ENCODE results near the gene CCNYL1. TPM values are rescaled to one million over a fixed set of nuclear protein-coding genes. Genes with fewer than 3 reads are reported as not detected.

The CCNYL1 gene
- total RNA-seq, 1 experiment from 2014 or later = 7.0 TPM

DNA sequence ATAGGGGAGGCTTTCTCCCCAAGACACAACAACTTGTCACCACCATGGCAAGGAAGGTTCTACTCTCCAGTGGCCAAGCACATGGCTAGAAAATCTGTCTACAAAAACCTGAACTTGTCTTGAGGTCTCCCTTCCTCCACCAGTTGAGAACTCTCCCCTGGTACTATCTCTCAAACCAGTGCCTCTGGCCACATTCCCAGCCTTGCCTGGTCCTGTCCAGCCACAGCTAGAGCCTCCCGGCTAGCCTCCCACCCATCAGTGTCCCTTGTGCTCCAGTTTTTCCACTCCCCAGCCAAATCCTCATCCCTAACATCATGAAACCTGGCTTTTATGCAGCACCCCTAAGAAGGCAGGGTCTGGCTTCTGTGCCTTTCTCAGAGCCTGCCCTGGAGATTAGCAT lies 79.5 kb downstream of the CCNYL1 start:
- peaks cover 9% of the 10 kb centered on the region for H3K4me1 ChIP-seq (replicated peaks)
- no peaks in the 10 kb centered on the region for H3K9me3 ChIP-seq (replicated peaks)
- H3K4me3 ChIP-seq = no peak overlapping the region
- H3K27ac ChIP-seq = no peak overlapping the region
- DNase-seq (ENCODE audit: low read depth in 1 of 2, low spot score in 2 of 2) = no peak
- H3K27me3 ChIP-seq (replicated peaks) = no peaks in the 10 kb centered on the region
- no peaks in the 10 kb centered on the region for H3K36me3 ChIP-seq

DNA sequence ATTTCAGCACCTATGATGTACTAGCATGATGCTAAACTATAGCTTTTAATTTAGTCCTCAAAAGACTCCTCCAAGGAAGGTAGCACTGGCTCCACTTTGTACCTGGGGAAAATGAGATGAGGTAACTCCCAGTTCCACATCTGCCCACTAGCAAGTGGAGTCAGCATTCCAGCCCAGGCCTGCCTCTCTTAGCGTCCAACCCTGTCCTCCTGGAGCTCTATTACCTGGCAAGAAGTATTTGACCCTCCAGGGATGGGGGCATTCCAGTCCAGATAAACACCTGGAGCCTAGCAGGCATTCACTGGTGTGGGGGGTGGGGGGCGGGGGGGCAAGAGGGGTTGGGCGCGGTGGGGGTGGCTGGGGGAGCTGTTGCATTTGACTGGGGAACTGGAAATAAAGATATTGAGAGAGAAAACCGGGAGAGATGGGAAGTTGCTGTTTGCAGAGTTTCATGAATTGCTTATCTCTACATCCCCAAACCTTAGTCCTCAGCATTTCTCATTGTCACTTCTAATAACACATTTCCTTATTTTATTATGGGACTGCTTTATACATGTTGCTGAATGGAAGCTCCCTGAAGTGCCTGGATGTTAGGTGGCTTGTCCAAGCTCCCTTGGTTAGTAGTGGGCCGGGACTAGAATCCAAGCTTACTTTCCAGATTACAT lies 80.3 kb downstream of the CCNYL1 start:
- Histone ChIP-seq H3K27ac (no peak overlapping the region), H3K27me3 (replicated peaks) (no peaks in the 10 kb centered on the region), H3K36me3 (no peaks in the 10 kb centered on the region), H3K4me1 (replicated peaks) (peaks cover 9% of the 10 kb centered on the region), H3K4me3 (no peak overlapping the region), H3K9me3 (replicated peaks) (no peaks in the 10 kb centered on the region)
- DNase-seq (ENCODE audit: low read depth in 1 of 2, low spot score in 2 of 2) = no peak

DNA sequence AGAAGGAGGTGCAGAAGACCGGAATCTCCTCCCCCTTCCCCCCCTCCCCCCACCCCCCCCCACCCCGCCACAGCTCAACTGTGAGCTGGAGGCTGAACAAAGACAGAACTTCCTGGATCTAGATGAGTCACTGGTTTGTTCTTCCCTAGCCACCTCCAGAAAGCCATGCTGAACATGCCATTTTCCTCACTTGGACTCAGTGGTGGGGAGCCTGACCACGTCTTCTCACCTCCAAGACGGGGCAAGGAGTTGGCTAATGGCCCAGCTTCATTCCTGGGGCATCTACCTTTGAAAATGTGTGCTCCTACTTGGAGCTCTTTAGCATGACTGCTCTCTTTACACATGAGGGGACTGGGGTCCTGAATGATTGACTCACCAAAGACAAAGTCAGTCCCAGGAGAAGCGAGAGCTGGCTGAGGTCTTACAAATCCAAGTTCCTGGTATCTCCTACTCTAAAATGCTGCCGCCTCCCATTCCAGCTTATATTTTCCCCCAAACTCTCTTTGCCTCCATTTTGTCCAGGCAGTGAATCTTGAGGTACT lies 80.9 kb downstream of the CCNYL1 start:
- peaks cover 9% of the 10 kb centered on the region for H3K4me1 ChIP-seq (replicated peaks)
- H3K27ac ChIP-seq = peak overlapping the region; percentile 54
- peak; percentile 55 for DNase-seq (ENCODE audit: low read depth in 1 of 2, low spot score in 2 of 2)
- no peaks in the 10 kb centered on the region for H3K9me3 ChIP-seq (replicated peaks)
- no peaks in the 10 kb centered on the region for H3K36me3 ChIP-seq
- no peaks in the 10 kb centered on the region for H3K27me3 ChIP-seq (replicated peaks)
- H3K4me3 ChIP-seq = no peak overlapping the region

DNA sequence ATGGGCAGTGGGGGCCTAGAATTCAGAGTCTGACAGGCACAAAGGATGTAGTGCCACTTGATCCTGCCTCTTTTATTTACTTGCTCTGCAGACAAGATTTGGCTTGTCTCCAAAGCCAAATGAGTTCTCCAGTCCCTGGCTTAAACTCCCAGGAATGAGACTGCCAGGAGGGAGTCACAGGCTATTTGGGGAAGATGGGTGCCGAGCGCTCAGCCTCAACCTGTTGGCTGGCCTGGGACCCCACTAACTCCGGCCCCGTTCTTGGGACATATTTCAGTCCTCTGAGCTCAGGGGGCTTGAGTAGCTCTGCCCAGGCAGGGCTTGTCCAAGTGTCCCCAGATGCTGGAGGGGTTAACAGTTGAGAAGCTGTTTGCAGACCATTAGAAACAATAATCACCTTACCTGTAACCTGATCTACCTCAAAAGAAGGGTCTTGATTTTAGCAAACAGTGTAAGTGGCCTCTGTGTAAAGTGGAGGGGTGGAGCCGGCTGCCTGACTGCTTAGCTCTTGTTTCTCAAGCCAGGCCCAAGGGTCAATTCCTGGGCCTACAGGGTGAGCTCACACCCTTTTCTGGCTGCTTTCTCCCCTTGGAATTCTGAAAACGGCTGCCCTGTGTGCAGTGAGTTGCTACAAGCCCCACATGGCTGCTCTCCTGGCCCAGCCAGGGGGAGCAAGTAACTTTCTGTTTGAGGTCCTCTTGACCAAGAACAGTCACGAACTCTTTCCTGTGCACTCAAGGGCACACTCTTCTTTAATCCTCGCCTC lies 85.3 kb downstream of the CCNYL1 start:
- no peaks in the 10 kb centered on the region for H3K9me3 ChIP-seq (replicated peaks)
- H3K27ac ChIP-seq = no peak overlapping the region
- peaks cover 9% of the 10 kb centered on the region for H3K4me1 ChIP-seq (replicated peaks)
- DNase-seq (ENCODE audit: low read depth in 1 of 2, low spot score in 2 of 2) = no peak
- H3K36me3 ChIP-seq = no peaks in the 10 kb centered on the region
- no peak overlapping the region for H3K4me3 ChIP-seq
- H3K27me3 ChIP-seq (replicated peaks) = no peaks in the 10 kb centered on the region

DNA sequence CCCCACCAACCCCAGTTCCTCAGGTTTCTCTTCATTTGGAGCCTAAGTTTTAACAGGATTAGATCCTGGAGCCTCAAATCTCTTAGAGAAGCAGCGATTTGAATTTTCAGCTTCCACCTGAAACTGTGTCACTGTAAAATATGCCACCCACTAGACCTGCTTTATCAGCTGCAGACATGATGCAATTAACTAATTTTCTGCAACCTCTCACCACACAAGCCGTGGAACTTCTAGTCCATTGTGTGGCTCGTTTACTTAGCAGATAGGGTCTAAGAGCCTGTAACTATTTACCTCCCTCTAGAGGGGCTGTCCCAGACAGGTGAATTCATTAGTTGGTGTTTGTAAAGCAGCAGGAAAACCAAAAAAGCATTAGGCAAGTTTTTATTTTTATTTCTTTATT lies 89.8 kb downstream of the CCNYL1 start:
- no peaks in the 10 kb centered on the region for H3K27me3 ChIP-seq (replicated peaks)
- H3K27ac ChIP-seq = no peak overlapping the region
- H3K4me1 ChIP-seq (replicated peaks) = no peaks in the 10 kb centered on the region
- no peaks in the 10 kb centered on the region for H3K9me3 ChIP-seq (replicated peaks)
- H3K36me3 ChIP-seq = no peaks in the 10 kb centered on the region
- no peak overlapping the region for H3K4me3 ChIP-seq
- DNase-seq (ENCODE audit: low read depth in 1 of 2, low spot score in 2 of 2) = no peak

DNA sequence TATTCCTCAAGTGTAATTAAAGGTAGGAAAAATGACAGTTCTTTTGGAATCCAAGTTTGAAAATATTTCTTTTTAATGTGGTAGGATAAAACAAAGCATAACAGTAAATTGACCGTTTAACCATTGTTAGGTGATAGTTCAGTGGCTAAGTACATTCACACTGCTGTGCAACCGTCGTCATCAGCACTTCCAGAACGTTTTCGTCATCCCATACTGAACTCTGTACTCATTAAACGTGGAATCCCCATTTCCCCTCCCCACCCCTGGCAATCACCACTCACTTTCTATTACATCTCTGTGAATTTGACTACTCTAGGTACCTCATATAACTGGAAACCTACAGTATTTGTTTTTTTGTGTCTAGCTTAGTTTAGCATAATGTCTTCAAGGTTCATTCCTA lies 91.2 kb downstream of the CCNYL1 start:
- H3K9me3 ChIP-seq (replicated peaks) = no peaks in the 10 kb centered on the region
- no peak overlapping the region for H3K4me3 ChIP-seq
- DNase-seq (ENCODE audit: low read depth in 1 of 2, low spot score in 2 of 2) = no peak
- no peak overlapping the region for H3K27ac ChIP-seq
- H3K4me1 ChIP-seq (replicated peaks) = no peaks in the 10 kb centered on the region
- no peaks in the 10 kb centered on the region for H3K27me3 ChIP-seq (replicated peaks)
- H3K36me3 ChIP-seq = no peaks in the 10 kb centered on the region

Other genes with a start within 250 kb of the CCNYL1 start
- gene CREB1, start 181.7 kb upstream of the CCNYL1 start, total RNA-seq (2014; rRNA removed; shearing (Covaris generic)) = 25.0 and 63.0 TPM in 2 replicates
- gene METTL21A, start 86.2 kb upstream of the CCNYL1 start, total RNA-seq (2014; rRNA removed; shearing (Covaris generic)) = 10.6 and 25.4 TPM in 2 replicates
- 1.9 and 2.5 TPM in 2 replicates for gene FZD5, start 58.3 kb downstream of the CCNYL1 start, total RNA-seq (2014; rRNA removed; shearing (Covaris generic))

Data from SJSA1 (cell line).